Stimulated activated CD4-positive, alpha-beta T cell treated with anti-CD3 and anti-CD28 coated beads, TNF-alpha, amount 100 ng/mL, for 1 hour (primary cell): ENCODE results near the gene KLF15.
"Not testable (repeated sequence)": the region's sequence is repeated elsewhere in the genome, so short reads cannot be mapped to it uniquely, and the experiment has no call there.

Experiments used
- DNase-seq, 3 donors: peaks; one replicate each; pipeline ENCODE4 v3.0.0-alpha.2; 2020; ENCODE audit warnings: low read depth in 3 of 3, low spot score in 1 of 3

KLF15 gene

DNA sequence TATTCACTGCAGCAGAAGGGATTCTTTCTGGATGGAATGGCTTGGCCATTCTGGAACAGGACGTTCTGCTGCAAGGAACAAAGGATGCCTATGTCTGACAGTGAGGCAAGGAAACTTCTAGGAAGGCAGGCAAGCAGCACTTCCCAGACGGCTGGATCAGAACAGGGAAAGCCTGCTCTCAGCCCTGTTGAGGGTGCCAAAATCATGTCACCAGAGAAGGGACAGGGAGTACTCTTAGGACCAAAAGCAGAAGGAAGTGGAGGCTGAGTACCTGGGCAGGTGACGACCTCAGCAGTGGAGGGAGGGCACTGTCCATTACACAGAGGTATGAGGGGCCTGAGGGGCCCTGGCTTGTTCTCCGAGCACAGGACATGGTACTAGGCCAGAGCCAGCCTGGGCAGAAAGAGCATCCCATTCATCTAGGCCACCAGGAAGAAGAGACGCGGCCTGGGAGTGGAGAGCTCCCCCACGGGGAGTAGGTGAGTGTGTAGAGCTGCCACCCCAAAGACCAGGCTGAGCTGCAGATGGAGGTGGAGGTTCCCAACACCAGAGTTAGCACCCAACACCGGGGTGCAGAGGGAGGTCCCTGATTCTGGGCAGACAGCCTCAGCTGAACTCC lies 9.6 kb downstream of the KLF15 start:
- DNase-seq: no peak

- DNase-seq: no peak
Measured at GRCh38 chr3:126346466-126346865, 10.7 kb downstream of the KLF15 start.

GRCh38 chr3:126345641-126346460 lies 11.4 kb downstream of the KLF15 start:
- no peak for DNase-seq

GRCh38 chr3:126345231-126345630 lies 12.0 kb downstream of the KLF15 start:
- no peak for DNase-seq

GRCh38 chr3:126344380-126345041 lies 12.7 kb downstream of the KLF15 start:
- no peak for DNase-seq

- no peak for DNase-seq
Measured at GRCh38 chr3:126343649-126344035, 13.6 kb downstream of the KLF15 start.

GRCh38 chr3:126342991-126343648 lies 14.1 kb downstream of the KLF15 start:
- no peak for DNase-seq

GRCh38 chr3:126342211-126342610 lies 15.0 kb downstream of the KLF15 start:
- DNase-seq: no peak

DNA sequence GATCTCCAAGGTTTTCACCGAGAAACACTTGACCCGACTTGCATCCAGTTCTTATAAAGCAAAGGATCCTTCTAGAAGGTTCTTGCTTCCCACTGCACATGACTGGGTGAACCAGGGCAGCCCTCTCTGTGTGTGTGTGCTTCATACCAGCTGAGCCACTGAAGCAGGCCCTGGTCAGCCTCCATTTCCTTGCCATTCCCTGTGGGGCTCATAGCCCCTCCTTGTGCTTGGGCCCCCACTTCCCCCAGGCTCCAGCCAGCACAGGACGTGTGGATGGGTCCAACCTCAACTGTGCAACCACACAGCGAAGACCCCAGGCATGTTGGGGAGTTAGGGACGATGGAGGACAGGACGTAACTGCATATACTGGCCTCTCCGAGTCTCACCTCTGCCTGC lies 15.5 kb downstream of the KLF15 start:
- DNase-seq: no peak

GRCh38 chr3:126340943-126341754 lies 16.1 kb downstream of the KLF15 start:
- no peak for DNase-seq

GRCh38 chr3:126340596-126340942 lies 16.6 kb downstream of the KLF15 start:
- no peak for DNase-seq

- DNase-seq: no peak
Measured at GRCh38 chr3:126340081-126340511, 17.1 kb downstream of the KLF15 start.

- no peak for DNase-seq
Measured at GRCh38 chr3:126339466-126339865, 17.7 kb downstream of the KLF15 start.

GRCh38 chr3:126338790-126339288 lies 18.4 kb downstream of the KLF15 start:
- no peak for DNase-seq

- no peak for DNase-seq
Measured at GRCh38 chr3:126337980-126338651, 19.1 kb downstream of the KLF15 start.

DNA sequence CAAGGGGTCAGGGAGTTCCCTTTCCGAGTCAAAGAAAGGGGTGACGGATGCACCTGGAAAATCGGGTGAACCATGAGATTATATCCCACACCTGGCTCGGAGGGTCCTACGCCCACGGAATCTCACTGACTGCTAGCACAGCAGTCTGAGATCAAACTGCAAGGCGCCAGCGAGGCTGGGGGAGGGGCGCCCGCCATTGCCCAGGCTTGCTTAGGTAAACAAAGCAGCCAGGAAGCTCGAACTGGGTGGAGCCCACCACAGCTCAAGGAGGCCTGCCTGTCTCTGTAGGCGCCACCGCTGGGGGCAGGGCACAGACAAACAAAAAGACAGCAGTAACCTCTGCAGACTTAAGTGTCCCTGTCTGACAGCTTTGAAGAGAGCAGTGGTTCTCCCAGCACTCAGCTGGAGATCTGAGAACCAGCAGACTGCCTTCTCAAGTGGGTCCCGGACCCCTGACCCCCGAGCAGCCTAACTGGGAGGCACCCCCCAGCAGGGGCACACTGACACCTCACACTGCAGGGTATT lies 25.3 kb downstream of the KLF15 start:
- not testable (repeated sequence) for DNase-seq

DNA sequence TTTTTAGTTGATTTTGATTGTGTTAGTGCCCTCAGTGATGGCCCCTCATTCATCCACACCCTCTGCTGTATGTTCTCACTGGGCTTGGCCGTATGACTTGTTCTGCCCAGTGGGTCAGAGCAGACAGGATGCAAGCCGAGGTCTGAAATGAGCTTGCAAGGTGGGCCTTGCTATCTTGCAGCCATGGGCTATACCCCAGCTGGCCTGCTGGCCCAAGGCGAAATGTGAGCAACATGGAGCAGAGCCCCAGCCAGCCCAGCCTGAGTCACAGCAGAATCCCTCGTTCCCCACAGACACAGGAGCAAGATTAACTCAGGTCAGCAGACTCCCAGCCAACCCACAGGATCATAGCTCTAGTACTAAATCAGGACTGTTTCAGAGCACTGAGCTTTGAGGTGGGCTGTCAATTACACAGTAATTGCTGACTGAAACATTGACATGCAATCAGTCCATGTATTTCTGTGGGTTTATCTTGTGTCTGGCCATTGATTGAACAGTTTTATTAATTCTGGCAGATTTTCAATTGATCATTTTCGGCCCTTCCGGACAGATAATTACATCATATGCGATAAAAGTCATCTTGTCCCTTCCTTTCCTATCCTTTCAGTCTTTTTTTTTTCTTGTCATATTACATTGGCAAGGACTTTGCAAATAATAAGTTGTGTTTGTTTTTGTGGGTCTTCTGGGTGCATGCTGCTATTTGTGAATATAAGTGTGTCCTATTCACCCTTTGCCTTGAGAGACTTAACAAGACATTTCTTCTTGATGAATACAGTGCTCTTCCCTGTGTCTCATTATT lies 27.1 kb downstream of the KLF15 start:
- no peak for DNase-seq

DNA sequence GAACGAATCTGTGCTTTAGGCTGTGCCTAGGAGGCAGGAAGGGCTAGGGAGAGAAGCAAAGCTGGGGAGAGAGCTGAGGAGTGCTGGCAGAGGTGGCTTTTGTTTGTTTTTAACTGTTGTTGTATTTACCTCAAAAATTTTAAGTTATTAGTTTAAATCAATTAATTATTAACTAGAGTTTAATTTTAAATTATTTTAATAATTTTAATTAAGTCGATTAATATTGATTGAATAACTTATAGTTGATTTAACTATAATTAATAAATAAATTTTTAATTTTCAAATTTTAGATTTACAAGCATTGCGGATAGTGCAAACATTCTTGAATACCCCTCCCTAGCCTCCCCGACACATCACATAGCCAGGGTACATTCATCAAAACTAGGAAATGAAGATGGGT lies 30.6 kb downstream of the KLF15 start:
- DNase-seq: no peak
